Smooth muscle cell (in vitro differentiated cells): ENCODE measurements around the gene RNU4-1. TPM values are rescaled to one million over a fixed set of nuclear protein-coding genes. Genes with fewer than 3 reads are reported as not detected.
A peak's percentile ranks its signal among the peaks of the same experiment; 100 is the strongest.

Experiments used
- DNase-seq: peaks from one replicate; lab custom pipeline; 2025; ENCODE audit not compliant: unreplicated experiment; lab: John Stamatoyannopoulos, UW
- H2AFZ ChIP-seq: fragments of 200-600 bp; sonication (generic); 2 replicates; pipeline ENCODE4 v1.6.0; 2016; ENCODE audit warnings: antibody characterized with exemption, low read depth, mild to moderate bottlenecking
- H3F3A ChIP-seq: fragments of 200-600 bp; sonication (generic); 2 replicates; pipeline ENCODE4 v1.6.0; 2017; ENCODE audit warnings: antibody characterized with exemption, low read depth
- H3K27ac ChIP-seq: fragments of 200-600 bp; sonication (generic); 2 replicates; pipeline ENCODE4 v1.5.1; 2016; ENCODE audit warnings: low read depth, mild to moderate bottlenecking
- H3K27me3 ChIP-seq: fragments of 200-600 bp; sonication (generic); 2 replicates; pipeline ENCODE4 v1.6.1; 2016; ENCODE audit warnings: low read depth, mild to moderate bottlenecking
- H3K36me3 ChIP-seq: fragments of 200-600 bp; sonication (generic); 2 replicates; pipeline ENCODE4 v1.5.1; 2016; ENCODE audit warnings: low read depth
- H3K4me1 ChIP-seq: fragments of 200-600 bp; sonication (generic); 2 replicates; pipeline ENCODE4 v1.5.1; 2016; ENCODE audit warnings: low read depth
- H3K4me2 ChIP-seq: fragments of 200-600 bp; sonication (generic); 2 replicates; pipeline ENCODE4 v1.6.0; 2016; ENCODE audit warnings: mild to moderate bottlenecking
- H3K4me3 ChIP-seq: fragments of 200-600 bp; sonication (generic); 2 replicates; pipeline ENCODE4 v1.5.1; 2016; ENCODE audit warnings: mild to moderate bottlenecking
- H3K79me2 ChIP-seq: fragments of 200-600 bp; sonication (generic); 2 replicates; pipeline ENCODE4 v1.6.0; 2016; ENCODE audit warnings: low read depth, mild to moderate bottlenecking
- H3K9ac ChIP-seq: fragments of 200-600 bp; sonication (generic); 2 replicates; pipeline ENCODE4 v1.6.0; 2016; ENCODE audit warnings: low read depth
- H3K9me3 ChIP-seq: fragments of 200-600 bp; sonication (generic); replicated peaks from 2 replicates; pipeline ENCODE4 v1.5.1; 2016; ENCODE audit warnings: low read depth
- H4K20me1 ChIP-seq: fragments of 200-600 bp; sonication (generic); 2 replicates; pipeline ENCODE4 v1.6.0; 2016; ENCODE audit warnings: low read depth
- WGBS: methylation state at CpG from one replicate; pipeline ENCODE4 v1.1.7; 2016; ENCODE audit warnings: low lambda C conversion rate; 5-methylcytosine and 5-hydroxymethylcytosine counted together
- polyA plus RNA-seq: library from polyadenylated mRNA; unstranded; fragments of >200 nt; fragmentation: Nextera tagmentation; extraction: Ambion mirVana; gene quantifications from 2 replicates; pipeline ENCODE4 v1.2.1, GENCODE V29; 2016
- total RNA-seq: library from RNA; depleted of rRNA; stranded (reverse); fragments of >200 nt; gene quantifications from 2 replicates; pipeline ENCODE4 v1.2.3, GENCODE V29; 2014
- TF ChIP-seq, protein P1 (sequence below): fragments of 200-600 bp; sonication (generic); IDR thresholded peaks from 2 replicates; pipeline ENCODE4 v1.5.1; 2017; ENCODE audit warnings: borderline replicate concordance, mild to moderate bottlenecking, antibody characterized with exemption; ENCODE audit not compliant: insufficient read depth, poor library complexity, severe bottlenecking

RNU4-1 gene
- total and polyA plus RNA-seq, 2 experiments from 2014 or later, result under 0.01 TPM; not detected in 1

DNA sequence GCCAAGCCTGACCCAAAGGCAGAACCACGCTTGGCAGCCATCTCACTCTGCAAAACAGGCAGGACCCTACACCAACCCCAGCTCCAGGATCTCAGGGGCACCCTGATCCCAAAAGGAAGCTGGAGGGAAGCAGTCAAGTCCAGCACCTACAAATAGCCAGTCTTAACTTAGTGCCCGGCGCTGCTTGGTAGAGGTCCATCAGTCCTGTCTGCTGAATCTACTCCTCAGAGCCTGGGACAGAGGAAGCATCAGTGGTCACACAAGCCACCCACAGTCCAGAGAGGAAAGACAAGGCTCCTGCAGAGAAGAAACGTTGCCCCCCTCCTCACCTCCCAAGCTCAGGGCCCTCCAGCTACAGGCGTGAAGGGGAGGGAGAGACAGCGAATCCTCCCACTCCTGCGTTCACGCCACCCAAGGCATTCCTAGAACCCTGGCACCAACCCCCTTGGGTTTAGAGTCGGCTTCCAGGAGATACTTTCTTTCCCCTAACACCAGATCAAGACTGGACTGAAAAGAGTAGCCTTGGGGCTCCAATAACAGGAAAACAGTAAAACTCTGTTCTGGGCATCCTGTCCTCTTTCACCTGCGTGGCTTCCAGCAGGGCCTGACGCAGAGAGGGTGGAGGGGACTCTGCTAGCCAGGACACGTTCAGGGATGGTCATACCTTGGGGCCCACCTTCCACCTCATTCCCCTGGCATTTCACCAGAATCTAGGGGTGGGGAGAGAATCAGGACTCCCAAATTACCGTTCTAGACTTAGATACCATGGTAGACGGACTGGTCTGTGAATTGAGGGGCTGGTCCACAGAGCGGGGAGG is 28.7 kb downstream of the RNU4-1 start:
- Histone ChIP-seq H3K9ac (peak overlapping the region; percentile 92), H3K4me3 (peak overlapping the region; percentile 97), H3K27me3 (no peaks in the 10 kb centered on the region), H3K4me2 (peak overlapping the region; percentile 97), H3K4me1 (peaks cover 28% of the 10 kb centered on the region), H3K27ac (peak overlapping the region; percentile 78), H2AFZ (no peak overlapping the region), H4K20me1 (peaks cover 55% of the 10 kb centered on the region), H3F3A (peaks cover 9% of the 10 kb centered on the region), H3K79me2 (peaks cover 61% of the 10 kb centered on the region), H3K9me3 (no peaks in the 10 kb centered on the region), H3K36me3 (no peaks in the 10 kb centered on the region)
- no peak for DNase-seq
- WGBS, result 26% methylated on average over 15 of the region's 15 CpGs
- TF ChIP-seq, protein P1, sequence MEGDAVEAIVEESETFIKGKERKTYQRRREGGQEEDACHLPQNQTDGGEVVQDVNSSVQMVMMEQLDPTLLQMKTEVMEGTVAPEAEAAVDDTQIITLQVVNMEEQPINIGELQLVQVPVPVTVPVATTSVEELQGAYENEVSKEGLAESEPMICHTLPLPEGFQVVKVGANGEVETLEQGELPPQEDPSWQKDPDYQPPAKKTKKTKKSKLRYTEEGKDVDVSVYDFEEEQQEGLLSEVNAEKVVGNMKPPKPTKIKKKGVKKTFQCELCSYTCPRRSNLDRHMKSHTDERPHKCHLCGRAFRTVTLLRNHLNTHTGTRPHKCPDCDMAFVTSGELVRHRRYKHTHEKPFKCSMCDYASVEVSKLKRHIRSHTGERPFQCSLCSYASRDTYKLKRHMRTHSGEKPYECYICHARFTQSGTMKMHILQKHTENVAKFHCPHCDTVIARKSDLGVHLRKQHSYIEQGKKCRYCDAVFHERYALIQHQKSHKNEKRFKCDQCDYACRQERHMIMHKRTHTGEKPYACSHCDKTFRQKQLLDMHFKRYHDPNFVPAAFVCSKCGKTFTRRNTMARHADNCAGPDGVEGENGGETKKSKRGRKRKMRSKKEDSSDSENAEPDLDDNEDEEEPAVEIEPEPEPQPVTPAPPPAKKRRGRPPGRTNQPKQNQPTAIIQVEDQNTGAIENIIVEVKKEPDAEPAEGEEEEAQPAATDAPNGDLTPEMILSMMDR, result no peak

DNA sequence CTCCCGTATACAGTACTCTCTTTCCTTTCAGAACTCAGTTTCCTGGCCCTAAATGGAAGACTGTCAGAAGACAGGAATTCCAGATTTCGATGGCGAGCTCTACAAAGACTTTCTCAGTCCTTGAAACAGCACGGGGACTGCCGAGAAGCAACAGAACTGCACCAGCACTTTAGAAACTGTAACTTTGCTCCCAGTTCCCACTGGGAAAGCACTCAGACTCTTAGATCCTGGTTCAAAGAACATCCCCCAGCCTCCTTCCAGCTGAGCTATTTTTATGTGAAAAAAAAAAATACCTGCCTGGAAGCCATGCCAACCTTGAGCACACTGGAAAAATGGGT is 29.3 kb downstream of the RNU4-1 start:
- Histone ChIP-seq H2AFZ (no peak overlapping the region), H3K9me3 (no peaks in the 10 kb centered on the region), H4K20me1 (peaks cover 60% of the 10 kb centered on the region), H3K27me3 (no peaks in the 10 kb centered on the region), H3K36me3 (no peaks in the 10 kb centered on the region), H3K9ac (peak overlapping the region; percentile 61), H3K4me3 (peak overlapping the region; percentile 97), H3K79me2 (peaks cover 66% of the 10 kb centered on the region), H3F3A (peaks cover 9% of the 10 kb centered on the region), H3K4me1 (peaks cover 28% of the 10 kb centered on the region), H3K4me2 (peak overlapping the region; percentile 97), H3K27ac (peak overlapping the region; percentile 78)
- TF ChIP-seq, protein P1, result no peak
- 20% methylated on average over 5 of the region's 5 CpGs for WGBS
- no peak for DNase-seq

DNA sequence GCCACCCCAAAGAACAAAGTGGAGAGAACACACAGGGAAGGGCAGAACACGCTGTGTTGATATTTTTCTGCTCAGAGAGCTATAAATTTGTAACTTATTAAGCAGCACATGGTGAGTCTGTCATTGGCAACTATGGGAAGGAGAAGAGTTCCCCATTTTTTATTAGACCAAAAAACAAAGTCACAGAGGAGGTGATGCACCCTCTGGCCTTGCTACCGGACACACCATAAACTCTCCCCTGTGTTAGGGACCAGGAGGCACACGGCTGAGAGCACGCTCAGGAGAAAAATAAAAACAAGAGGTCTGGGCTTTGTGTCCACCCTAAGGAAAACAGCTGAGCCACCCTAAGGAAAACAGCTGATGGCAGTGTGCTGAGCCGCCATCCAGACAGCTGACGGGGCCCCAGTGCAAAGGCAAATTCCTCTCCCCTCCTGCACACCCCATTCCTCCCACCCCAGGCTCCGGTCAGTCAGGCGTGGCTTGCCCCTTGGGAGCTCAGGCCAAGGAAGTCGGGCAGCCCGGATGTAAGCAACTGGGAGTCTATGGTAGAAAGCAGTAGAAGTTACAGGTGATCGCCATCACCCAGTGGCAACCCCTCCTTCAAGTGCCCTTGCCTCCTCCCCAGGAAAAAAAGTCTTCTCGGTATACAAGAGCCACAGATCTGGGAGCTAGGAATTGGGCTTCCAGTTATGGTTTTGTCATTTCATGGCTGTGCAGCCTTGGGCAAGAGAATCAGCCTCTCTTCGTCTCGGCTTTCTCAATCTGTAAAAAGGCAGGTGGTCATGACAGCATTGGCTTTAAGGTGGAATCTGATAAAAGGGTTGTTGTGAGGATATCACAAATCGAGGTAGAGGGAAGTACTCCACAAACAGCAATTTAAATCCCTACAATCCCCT is 29.9 kb downstream of the RNU4-1 start:
- H3K4me3 ChIP-seq, result peak overlapping the region; percentile 97
- no peaks in the 10 kb centered on the region for H3K36me3 ChIP-seq
- H4K20me1 ChIP-seq, result peaks cover 67% of the 10 kb centered on the region
- H3F3A ChIP-seq, result peaks cover 9% of the 10 kb centered on the region
- peak overlapping the region; percentile 61 for H3K9ac ChIP-seq
- peaks cover 28% of the 10 kb centered on the region for H3K4me1 ChIP-seq
- TF ChIP-seq, protein P1, result no peak
- no peaks in the 10 kb centered on the region for H3K9me3 ChIP-seq
- H2AFZ ChIP-seq, result no peak overlapping the region
- H3K79me2 ChIP-seq, result peaks cover 73% of the 10 kb centered on the region
- H3K27ac ChIP-seq, result peak overlapping the region; percentile 78
- DNase-seq, result no peak
- 54% methylated on average over 15 of the region's 15 CpGs for WGBS
- no peaks in the 10 kb centered on the region for H3K27me3 ChIP-seq
- peak overlapping the region; percentile 97 for H3K4me2 ChIP-seq
